BLaER1 treated with 17β-estradiol and CSF1 and Interleukin-3, amounts not matched to agents 10 nM and 100 nM (cell line): ENCODE measurements around the gene MARCHF2.

ENCODE experiments used
- H3K27ac ChIP-seq, 11 experiments: shearing (Covaris generic); formaldehyde crosslinking; 2 replicates each; pipeline ENCODE4 v1.8.1; 2022
- H3K27me3 ChIP-seq, 11 experiments: shearing (Covaris generic); formaldehyde crosslinking; 2 replicates each; pipeline ENCODE4 v1.8.1; 2022
- H3K36me3 ChIP-seq, 11 experiments: shearing (Covaris generic); formaldehyde crosslinking; 2 replicates each; pipeline ENCODE4 v1.8.1; 2022
- H3K4me1 ChIP-seq, 10 experiments: shearing (Covaris generic); formaldehyde crosslinking; 2 replicates each; pipeline ENCODE4 v1.8.1; 2022
- H3K4me2 ChIP-seq, 11 experiments: shearing (Covaris generic); formaldehyde crosslinking; 2 replicates each; pipeline ENCODE4 v1.8.1; 2022
- H3K4me3 ChIP-seq, 10 experiments: shearing (Covaris generic); formaldehyde crosslinking; 2 replicates each; pipeline ENCODE4 v1.8.1; 2022
- H3K9ac ChIP-seq, 11 experiments: shearing (Covaris generic); formaldehyde crosslinking; 2 replicates each; pipeline ENCODE4 v1.8.1; 2022
- H3K9me3 ChIP-seq, 11 experiments: shearing (Covaris generic); formaldehyde crosslinking; replicated peaks in 1 of 11; 2 replicates each; pipeline ENCODE4 v1.8.1; 2022
- H4K20me1 ChIP-seq, 11 experiments: shearing (Covaris generic); formaldehyde crosslinking; 2 replicates each; pipeline ENCODE4 v1.8.1; 2022
- Cebpa-rat ChIP-seq, 11 experiments: shearing (Covaris generic); IDR thresholded peaks; 2 replicates each; pipeline ENCODE4 v1.8.1; 2022

MARCHF2 gene

DNA sequence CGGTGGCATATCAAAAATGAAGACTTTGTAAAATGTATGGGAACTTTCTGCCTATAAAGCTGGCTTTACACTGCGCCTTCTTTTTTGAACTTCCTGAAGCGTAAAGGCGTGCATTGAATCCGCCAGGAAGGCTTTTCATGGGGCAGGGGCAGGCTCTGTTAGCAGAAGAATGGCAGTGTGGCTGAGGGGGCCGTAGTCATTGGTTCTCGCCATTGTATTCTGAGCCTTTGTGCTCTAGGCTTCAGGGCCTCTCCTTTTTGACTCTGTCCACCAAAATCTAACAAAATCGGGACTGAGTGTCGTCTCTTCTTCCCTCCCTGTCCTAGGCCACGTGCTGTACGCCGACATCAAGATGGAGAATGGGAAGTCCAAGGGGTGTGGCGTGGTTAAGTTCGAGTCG lies 75.3 kb downstream of the MARCHF2 start:
- Histone ChIP-seq H3K27me3 (no peaks in the 10 kb centered on the region), H3K9me3 (peaks cover 0 to 7% (median 0%) of the 10 kb centered on the region in 11 experiments; a peak in 1 of 22 replicates), H3K4me3 (no peak overlapping the region), H3K27ac (peak overlapping the region; percentile 75 to 98 (median 96)), H3K4me1 (peaks cover 40 to 100% (median 94%) of the 10 kb centered on the region in 10 experiments), H3K4me2 (peak overlapping the region; percentile 51 to 93 (median 82)), H3K36me3 (peaks cover 60 to 94% (median 78%) of the 10 kb centered on the region in 11 experiments), H4K20me1 (peaks cover 0 to 40% (median 9%) of the 10 kb centered on the region in 11 experiments; a peak in 14 of 22 replicates), H3K9ac (peak overlapping the region; percentile 40 to 85 (median 81); a peak in 21 of 22 replicates)
- no peak for TF ChIP-seq Cebpa-rat (IDR thresholded peaks at IDR 0.05)
